ENCODE measurements around the gene ACP7. TPM values are rescaled to one million over a fixed set of nuclear protein-coding genes. Genes with fewer than 3 reads are reported as not detected.

The ACP7 gene
- total RNA-seq, 1 experiment from 2014 or later, result 0.11 TPM

DNA sequence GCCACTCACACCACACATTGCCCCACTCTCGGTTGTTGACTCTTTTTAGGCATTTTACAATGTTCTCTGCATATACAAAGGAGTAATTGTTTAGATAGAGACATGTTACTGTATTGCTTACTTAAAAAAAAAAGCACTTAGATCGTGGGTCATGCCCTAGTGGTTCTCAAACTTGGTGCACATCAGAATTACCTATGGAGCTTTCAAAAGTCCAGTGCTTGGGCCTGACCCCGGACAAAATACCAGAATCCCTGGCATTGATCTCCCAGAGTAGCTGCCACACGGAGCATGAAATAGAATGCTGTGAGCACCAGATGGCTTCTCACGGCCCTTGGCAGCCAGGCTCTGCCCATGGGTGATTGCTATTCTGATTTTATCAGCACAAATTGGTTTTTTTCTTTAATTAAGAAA, 20.0 kb downstream of the ACP7 start (continued):
- TF ChIP-seq, protein P1, sequence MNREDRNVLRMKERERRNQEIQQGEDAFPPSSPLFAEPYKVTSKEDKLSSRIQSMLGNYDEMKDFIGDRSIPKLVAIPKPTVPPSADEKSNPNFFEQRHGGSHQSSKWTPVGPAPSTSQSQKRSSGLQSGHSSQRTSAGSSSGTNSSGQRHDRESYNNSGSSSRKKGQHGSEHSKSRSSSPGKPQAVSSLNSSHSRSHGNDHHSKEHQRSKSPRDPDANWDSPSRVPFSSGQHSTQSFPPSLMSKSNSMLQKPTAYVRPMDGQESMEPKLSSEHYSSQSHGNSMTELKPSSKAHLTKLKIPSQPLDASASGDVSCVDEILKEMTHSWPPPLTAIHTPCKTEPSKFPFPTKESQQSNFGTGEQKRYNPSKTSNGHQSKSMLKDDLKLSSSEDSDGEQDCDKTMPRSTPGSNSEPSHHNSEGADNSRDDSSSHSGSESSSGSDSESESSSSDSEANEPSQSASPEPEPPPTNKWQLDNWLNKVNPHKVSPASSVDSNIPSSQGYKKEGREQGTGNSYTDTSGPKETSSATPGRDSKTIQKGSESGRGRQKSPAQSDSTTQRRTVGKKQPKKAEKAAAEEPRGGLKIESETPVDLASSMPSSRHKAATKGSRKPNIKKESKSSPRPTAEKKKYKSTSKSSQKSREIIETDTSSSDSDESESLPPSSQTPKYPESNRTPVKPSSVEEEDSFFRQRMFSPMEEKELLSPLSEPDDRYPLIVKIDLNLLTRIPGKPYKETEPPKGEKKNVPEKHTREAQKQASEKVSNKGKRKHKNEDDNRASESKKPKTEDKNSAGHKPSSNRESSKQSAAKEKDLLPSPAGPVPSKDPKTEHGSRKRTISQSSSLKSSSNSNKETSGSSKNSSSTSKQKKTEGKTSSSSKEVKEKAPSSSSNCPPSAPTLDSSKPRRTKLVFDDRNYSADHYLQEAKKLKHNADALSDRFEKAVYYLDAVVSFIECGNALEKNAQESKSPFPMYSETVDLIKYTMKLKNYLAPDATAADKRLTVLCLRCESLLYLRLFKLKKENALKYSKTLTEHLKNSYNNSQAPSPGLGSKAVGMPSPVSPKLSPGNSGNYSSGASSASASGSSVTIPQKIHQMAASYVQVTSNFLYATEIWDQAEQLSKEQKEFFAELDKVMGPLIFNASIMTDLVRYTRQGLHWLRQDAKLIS (CRISPR knock-in tag; IDR thresholded peaks at IDR 0.05; ENCODE audit: borderline replicate concordance), result no peak
- TF ChIP-seq, protein P2, sequence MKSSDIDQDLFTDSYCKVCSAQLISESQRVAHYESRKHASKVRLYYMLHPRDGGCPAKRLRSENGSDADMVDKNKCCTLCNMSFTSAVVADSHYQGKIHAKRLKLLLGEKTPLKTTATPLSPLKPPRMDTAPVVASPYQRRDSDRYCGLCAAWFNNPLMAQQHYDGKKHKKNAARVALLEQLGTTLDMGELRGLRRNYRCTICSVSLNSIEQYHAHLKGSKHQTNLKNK (CRISPR knock-in tag; IDR thresholded peaks at IDR 0.05), result no peak
- TF ChIP-seq, protein P3, sequence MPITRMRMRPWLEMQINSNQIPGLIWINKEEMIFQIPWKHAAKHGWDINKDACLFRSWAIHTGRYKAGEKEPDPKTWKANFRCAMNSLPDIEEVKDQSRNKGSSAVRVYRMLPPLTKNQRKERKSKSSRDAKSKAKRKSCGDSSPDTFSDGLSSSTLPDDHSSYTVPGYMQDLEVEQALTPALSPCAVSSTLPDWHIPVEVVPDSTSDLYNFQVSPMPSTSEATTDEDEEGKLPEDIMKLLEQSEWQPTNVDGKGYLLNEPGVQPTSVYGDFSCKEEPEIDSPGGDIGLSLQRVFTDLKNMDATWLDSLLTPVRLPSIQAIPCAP (CRISPR knock-in tag; IDR thresholded peaks at IDR 0.05), result no peak
- TF ChIP-seq, protein P4, sequence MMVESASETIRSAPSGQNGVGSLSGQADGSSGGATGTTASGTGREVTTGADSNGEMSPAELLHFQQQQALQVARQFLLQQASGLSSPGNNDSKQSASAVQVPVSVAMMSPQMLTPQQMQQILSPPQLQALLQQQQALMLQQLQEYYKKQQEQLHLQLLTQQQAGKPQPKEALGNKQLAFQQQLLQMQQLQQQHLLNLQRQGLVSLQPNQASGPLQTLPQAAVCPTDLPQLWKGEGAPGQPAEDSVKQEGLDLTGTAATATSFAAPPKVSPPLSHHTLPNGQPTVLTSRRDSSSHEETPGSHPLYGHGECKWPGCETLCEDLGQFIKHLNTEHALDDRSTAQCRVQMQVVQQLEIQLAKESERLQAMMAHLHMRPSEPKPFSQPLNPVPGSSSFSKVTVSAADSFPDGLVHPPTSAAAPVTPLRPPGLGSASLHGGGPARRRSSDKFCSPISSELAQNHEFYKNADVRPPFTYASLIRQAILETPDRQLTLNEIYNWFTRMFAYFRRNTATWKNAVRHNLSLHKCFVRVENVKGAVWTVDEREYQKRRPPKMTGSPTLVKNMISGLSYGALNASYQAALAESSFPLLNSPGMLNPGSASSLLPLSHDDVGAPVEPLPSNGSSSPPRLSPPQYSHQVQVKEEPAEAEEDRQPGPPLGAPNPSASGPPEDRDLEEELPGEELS (CRISPR knock-in tag; IDR thresholded peaks at IDR 0.05), result no peak
- TF ChIP-seq KAT7 (CRISPR knock-in tag; IDR thresholded peaks at IDR 0.05; ENCODE audit: borderline replicate concordance) (no peak), ESRRA (CRISPR knock-in tag; IDR thresholded peaks at IDR 0.05; ENCODE audit: borderline replicate concordance) (no peak), OVOL2 (CRISPR knock-in tag; IDR thresholded peaks at IDR 0.05; ENCODE audit: borderline replicate concordance) (no peak), NR3C1 (CRISPR knock-in tag; conservative IDR thresholded peaks at IDR 0.05; ENCODE audit: low read depth) (no peak), ZNF671 (CRISPR knock-in tag; IDR thresholded peaks at IDR 0.05) (no peak), IRF2 (CRISPR knock-in tag; IDR thresholded peaks at IDR 0.05; ENCODE audit: borderline replicate concordance, low read depth) (no peak), PRRX2 (CRISPR knock-in tag; IDR thresholded peaks at IDR 0.05) (no peak), ZNF396 (CRISPR knock-in tag; IDR thresholded peaks at IDR 0.05; ENCODE audit: borderline replicate concordance) (no peak), GTF2I (CRISPR knock-in tag; conservative IDR thresholded peaks at IDR 0.05) (no peak)
- TF ChIP-seq, protein P5, sequence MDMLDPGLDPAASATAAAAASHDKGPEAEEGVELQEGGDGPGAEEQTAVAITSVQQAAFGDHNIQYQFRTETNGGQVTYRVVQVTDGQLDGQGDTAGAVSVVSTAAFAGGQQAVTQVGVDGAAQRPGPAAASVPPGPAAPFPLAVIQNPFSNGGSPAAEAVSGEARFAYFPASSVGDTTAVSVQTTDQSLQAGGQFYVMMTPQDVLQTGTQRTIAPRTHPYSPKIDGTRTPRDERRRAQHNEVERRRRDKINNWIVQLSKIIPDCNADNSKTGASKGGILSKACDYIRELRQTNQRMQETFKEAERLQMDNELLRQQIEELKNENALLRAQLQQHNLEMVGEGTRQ (CRISPR knock-in tag; IDR thresholded peaks at IDR 0.05), result no peak
- TF ChIP-seq, protein P6, sequence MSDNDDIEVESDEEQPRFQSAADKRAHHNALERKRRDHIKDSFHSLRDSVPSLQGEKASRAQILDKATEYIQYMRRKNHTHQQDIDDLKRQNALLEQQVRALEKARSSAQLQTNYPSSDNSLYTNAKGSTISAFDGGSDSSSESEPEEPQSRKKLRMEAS (CRISPR knock-in tag; IDR thresholded peaks at IDR 0.05), result no peak

DNA sequence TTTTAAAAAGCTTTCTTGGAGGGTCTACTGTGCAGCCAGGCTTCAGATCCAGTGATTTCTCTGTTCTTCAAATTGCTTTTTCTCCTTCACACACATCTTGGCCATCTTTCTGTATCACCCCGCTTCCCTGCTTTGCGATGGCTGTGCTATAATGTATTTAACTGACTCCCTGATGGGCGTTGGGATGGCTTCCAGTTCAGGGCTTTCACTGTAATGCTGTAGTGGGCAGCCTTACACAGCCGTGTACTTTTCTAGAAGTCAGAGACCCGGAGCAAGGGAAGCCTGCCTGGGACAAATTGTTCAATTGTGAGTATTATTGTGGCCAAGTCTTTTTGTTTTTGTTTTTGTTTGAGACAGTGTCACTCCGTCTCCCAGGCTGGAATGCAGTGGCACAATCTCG, 22.0 kb downstream of the ACP7 start:
- Mint-ChIP-seq H3K27me3 (ENCODE audit: low read depth) (peaks cover 9% of the 10 kb centered on the region; the same call in 1 of the 2 replicates), H3K9me3 (no peaks in the 10 kb centered on the region), H3K36me3 (no peaks in the 10 kb centered on the region), H3K4me1 (0 out of 2 replicates have a peak, but pooled peaks cover 4% of the 10 kb centered on the region), H3K4me3 (no peak overlapping the region), H3K27ac (no peak overlapping the region)
- ATAC-seq (no peak), DNase-seq (ENCODE audit: low spot score) (no peak)
- POLR2A ChIA-PET, result no interaction called here
- CTCF ChIA-PET, result no interaction called here
- TF ChIP-seq, protein P7, sequence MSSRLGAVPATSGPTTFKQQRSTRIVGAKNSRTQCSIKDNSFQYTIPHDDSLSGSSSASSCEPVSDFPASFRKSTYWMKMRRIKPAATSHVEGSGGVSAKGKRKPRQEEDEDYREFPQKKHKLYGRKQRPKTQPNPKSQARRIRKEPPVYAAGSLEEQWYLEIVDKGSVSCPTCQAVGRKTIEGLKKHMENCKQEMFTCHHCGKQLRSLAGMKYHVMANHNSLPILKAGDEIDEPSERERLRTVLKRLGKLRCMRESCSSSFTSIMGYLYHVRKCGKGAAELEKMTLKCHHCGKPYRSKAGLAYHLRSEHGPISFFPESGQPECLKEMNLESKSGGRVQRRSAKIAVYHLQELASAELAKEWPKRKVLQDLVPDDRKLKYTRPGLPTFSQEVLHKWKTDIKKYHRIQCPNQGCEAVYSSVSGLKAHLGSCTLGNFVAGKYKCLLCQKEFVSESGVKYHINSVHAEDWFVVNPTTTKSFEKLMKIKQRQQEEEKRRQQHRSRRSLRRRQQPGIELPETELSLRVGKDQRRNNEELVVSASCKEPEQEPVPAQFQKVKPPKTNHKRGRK (CRISPR knock-in tag; IDR thresholded peaks at IDR 0.05; ENCODE audit: borderline replicate concordance), result no peak
- TF ChIP-seq TP53 (CRISPR knock-in tag; IDR thresholded peaks at IDR 0.05) (no peak), ATF1 (CRISPR knock-in tag; IDR thresholded peaks at IDR 0.05) (no peak), RORB (CRISPR knock-in tag; IDR thresholded peaks at IDR 0.05) (no peak), GRHL2 (CRISPR knock-in tag; IDR thresholded peaks at IDR 0.05; ENCODE audit: insufficient replicate concordance, severe bottlenecking) (no peak), ZBTB21 (CRISPR knock-in tag; IDR thresholded peaks at IDR 0.05; ENCODE audit: borderline replicate concordance) (no peak)
- TF ChIP-seq, protein P8, sequence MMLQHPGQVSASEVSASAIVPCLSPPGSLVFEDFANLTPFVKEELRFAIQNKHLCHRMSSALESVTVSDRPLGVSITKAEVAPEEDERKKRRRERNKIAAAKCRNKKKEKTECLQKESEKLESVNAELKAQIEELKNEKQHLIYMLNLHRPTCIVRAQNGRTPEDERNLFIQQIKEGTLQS (CRISPR knock-in tag; conservative IDR thresholded peaks at IDR 0.05), result no peak
- TF ChIP-seq, protein P9, sequence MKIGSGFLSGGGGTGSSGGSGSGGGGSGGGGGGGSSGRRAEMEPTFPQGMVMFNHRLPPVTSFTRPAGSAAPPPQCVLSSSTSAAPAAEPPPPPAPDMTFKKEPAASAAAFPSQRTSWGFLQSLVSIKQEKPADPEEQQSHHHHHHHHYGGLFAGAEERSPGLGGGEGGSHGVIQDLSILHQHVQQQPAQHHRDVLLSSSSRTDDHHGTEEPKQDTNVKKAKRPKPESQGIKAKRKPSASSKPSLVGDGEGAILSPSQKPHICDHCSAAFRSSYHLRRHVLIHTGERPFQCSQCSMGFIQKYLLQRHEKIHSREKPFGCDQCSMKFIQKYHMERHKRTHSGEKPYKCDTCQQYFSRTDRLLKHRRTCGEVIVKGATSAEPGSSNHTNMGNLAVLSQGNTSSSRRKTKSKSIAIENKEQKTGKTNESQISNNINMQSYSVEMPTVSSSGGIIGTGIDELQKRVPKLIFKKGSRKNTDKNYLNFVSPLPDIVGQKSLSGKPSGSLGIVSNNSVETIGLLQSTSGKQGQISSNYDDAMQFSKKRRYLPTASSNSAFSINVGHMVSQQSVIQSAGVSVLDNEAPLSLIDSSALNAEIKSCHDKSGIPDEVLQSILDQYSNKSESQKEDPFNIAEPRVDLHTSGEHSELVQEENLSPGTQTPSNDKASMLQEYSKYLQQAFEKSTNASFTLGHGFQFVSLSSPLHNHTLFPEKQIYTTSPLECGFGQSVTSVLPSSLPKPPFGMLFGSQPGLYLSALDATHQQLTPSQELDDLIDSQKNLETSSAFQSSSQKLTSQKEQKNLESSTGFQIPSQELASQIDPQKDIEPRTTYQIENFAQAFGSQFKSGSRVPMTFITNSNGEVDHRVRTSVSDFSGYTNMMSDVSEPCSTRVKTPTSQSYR (CRISPR knock-in tag; IDR thresholded peaks at IDR 0.05), result no peak
- TF ChIP-seq, protein P10, sequence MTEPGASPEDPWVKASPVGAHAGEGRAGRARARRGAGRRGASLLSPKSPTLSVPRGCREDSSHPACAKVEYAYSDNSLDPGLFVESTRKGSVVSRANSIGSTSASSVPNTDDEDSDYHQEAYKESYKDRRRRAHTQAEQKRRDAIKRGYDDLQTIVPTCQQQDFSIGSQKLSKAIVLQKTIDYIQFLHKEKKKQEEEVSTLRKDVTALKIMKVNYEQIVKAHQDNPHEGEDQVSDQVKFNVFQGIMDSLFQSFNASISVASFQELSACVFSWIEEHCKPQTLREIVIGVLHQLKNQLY (CRISPR knock-in tag; IDR thresholded peaks at IDR 0.05), result no peak
